HUES64 (cell line): ENCODE results near the gene SCAMP1.

Source experiments
- H3K27ac ChIP-seq: 2 replicates; pipeline ENCODE4 v1.7.0; 2013; ENCODE audit warnings: low read depth, low read length, inconsistent platforms
- H3K27me3 ChIP-seq: 2 replicates; pipeline ENCODE4 v1.6.1; 2013; ENCODE audit warnings: mild to moderate bottlenecking, low read length; ENCODE audit not compliant: insufficient read depth
- H3K36me3 ChIP-seq: 2 replicates; pipeline ENCODE4 v1.6.1; 2013; ENCODE audit warnings: mild to moderate bottlenecking, low read length; ENCODE audit not compliant: insufficient read depth
- H3K4me1 ChIP-seq: 2 replicates; pipeline ENCODE4 v1.6.1; 2013; ENCODE audit warnings: mild to moderate bottlenecking, low read length, moderate library complexity; ENCODE audit not compliant: insufficient read depth
- H3K4me3 ChIP-seq: 2 replicates; pipeline ENCODE4 v1.5.1; 2013; ENCODE audit warnings: mild to moderate bottlenecking, low read length, moderate library complexity
- H3K9ac ChIP-seq: 2 replicates; pipeline ENCODE4 v1.6.1; 2013; ENCODE audit warnings: mild to moderate bottlenecking, low read depth, low read length
- H3K9me3 ChIP-seq: 2 replicates; pipeline ENCODE4 v1.6.1; 2013; ENCODE audit warnings: low read depth, low read length; ENCODE audit not compliant: insufficient read depth
- WGBS: fragments of 150-250, 120-280 bp; methylation state at CpG from one replicate; pipeline ENCODE4 v1.1.7; 2013; ENCODE audit warnings: missing lambda C conversion rate; 5-methylcytosine and 5-hydroxymethylcytosine counted together

SCAMP1 gene

DNA sequence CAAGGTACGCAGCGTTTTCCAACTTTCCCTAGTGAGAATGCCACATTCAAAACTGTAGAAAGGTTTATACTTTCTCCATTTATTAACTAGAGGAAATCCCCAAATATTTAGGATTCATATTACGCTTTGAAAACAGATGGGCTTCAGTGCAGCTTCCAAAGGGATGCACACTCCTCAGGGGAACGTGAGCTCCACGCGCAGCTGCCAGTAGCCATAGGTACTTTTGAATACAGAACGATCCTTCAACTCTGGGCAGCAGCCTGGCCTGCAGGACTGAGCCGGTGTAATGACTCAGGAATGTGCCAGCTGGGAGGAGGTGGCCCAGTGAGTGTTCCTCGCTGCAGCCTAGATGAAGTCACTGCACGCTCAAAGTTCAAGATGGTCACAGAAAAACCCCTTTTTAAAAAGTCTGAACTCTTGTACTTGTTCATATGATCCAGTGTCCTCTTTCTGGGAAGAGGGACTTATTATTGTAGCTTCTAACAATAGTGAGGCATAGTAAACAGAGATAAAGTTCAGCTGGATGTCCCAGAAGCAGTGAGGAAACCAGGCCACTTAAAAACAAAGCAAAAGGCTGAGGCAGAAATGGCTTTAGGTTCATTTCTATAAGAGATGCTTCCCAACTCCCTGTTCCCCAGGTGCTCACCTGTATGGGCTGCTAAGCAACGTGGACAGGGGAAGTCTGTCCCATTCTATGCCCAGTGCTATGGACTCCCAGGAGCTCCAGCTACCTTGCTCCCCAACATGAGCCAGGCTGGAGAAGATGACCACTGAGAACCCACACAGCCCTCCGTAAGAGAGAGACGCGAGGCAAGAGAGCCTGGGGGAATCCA, 158.2 kb downstream of the SCAMP1 start:
- H3K4me1 ChIP-seq = peaks cover 10% of the 10 kb centered on the region
- no peak overlapping the region for H3K4me3 ChIP-seq
- H3K36me3 ChIP-seq = no peaks in the 10 kb centered on the region
- H3K9me3 ChIP-seq = no peaks in the 10 kb centered on the region
- WGBS = 74% methylated on average over 14 of the region's 14 CpGs
- no peak overlapping the region for H3K27ac ChIP-seq
- H3K27me3 ChIP-seq = no peaks in the 10 kb centered on the region
- H3K9ac ChIP-seq = no peak overlapping the region

DNA sequence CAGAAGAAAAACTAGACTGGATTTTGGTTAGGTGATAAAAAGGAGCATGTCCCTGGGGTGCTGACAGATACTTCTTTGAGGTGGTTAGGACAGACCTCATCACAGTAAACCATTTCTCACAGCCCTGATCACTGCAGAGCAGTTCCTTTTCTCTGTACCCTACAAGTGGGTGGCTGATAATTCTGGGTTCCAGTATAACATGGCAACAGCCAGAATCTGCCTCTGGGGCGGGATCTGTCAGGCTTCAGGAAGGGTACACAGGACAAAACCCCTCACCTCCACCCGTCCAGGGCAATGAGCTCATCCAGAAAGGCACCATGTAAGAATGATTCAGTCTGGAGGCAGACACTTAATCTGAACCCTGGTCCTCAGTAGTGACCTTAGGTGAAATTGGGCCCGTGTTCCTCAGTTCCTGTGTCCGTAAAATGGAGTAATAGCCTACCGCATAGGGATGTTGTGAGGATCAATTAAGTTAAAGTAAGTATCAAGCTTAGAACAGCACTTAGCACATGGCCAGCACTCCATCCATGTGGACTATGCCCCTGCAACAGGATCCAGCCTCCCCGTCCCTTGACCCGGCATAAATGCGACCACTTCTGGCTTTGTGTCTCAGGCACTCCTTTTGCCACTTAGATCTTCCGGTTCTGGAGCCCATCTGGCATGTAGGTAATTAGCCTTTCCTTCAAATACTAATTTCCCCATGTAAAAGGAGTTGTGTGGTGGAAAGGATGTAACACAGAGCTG, 159.0 kb downstream of the SCAMP1 start:
- WGBS = 91% methylated on average over 9 of the region's 9 CpGs

DNA sequence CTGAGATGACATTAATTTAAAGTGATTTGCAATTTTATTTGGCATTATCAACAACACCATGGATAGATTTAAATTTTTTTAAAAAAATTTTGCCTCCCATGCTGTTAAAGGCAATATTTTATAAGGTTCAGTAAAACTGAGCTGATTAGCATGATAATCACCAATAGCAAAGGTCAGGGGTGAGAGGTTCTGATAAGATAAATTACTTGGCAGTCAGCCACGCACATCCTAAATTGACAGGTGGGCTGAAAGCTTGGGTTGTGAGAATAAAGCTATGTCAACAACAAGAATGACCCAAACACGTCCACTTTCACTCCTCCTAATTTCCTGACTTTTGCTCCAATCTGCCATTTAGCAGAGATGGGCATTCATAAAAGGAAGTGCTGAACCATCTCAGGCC, 161.0 kb downstream of the SCAMP1 start:
- WGBS = 79% methylated on average over 2 of the region's 2 CpGs
- Histone ChIP-seq H3K27ac (no peak overlapping the region), H3K36me3 (no peaks in the 10 kb centered on the region), H3K4me3 (no peak overlapping the region), H3K9ac (no peak overlapping the region), H3K27me3 (no peaks in the 10 kb centered on the region), H3K9me3 (no peaks in the 10 kb centered on the region), H3K4me1 (peaks cover 10% of the 10 kb centered on the region)

More for the DNA sequence above, 159.0 kb downstream of the SCAMP1 start:
- no peaks in the 10 kb centered on the region for H3K9me3 ChIP-seq
- H3K9ac ChIP-seq = no peak overlapping the region
- peaks cover 10% of the 10 kb centered on the region for H3K4me1 ChIP-seq
- H3K27me3 ChIP-seq = no peaks in the 10 kb centered on the region
- H3K4me3 ChIP-seq = no peak overlapping the region
- no peak overlapping the region for H3K27ac ChIP-seq
- H3K36me3 ChIP-seq = no peaks in the 10 kb centered on the region

DNA sequence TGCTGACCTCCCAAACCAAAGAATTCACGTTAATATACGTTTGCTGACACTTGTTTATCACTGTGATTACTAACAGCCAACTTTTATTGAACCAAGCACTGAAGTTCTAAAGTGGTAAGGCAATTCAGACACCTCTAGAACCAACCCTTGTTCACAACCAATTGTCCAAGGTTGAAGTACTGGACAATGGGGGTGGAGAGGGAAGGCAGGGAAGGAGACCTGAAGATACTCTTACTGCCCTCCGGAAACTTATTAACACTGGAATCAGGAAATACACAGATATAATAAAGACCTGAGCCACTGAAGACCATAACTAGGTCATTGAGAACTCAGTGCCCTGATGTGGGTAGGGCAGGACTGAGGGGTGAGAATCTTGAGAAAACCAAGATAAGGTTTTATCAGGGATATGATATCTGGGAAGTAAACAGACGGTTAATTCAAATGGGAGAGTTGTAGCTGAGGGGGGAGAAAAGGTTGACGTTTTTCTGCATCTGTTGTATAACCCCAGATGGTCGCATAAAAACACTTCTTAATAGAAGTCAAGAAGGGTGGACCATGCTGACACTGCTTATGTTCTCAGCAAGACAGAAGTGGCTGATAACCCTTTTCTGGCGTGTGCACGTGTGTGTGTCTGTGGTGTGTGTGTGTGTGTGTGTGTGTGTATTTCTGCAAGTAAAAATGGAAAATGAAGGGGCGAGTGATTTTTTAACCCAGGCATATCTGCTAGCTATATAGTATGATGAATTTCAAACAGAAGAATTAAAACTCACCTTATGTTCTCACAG, 162.3 kb downstream of the SCAMP1 start:
- no peak overlapping the region for H3K27ac ChIP-seq
- H3K4me3 ChIP-seq = no peak overlapping the region
- H3K9ac ChIP-seq = no peak overlapping the region
- no peaks in the 10 kb centered on the region for H3K27me3 ChIP-seq
- WGBS = 88% methylated on average over 7 of the region's 9 CpGs
- peaks cover 17% of the 10 kb centered on the region for H3K4me1 ChIP-seq
- no peaks in the 10 kb centered on the region for H3K9me3 ChIP-seq
- no peaks in the 10 kb centered on the region for H3K36me3 ChIP-seq

DNA sequence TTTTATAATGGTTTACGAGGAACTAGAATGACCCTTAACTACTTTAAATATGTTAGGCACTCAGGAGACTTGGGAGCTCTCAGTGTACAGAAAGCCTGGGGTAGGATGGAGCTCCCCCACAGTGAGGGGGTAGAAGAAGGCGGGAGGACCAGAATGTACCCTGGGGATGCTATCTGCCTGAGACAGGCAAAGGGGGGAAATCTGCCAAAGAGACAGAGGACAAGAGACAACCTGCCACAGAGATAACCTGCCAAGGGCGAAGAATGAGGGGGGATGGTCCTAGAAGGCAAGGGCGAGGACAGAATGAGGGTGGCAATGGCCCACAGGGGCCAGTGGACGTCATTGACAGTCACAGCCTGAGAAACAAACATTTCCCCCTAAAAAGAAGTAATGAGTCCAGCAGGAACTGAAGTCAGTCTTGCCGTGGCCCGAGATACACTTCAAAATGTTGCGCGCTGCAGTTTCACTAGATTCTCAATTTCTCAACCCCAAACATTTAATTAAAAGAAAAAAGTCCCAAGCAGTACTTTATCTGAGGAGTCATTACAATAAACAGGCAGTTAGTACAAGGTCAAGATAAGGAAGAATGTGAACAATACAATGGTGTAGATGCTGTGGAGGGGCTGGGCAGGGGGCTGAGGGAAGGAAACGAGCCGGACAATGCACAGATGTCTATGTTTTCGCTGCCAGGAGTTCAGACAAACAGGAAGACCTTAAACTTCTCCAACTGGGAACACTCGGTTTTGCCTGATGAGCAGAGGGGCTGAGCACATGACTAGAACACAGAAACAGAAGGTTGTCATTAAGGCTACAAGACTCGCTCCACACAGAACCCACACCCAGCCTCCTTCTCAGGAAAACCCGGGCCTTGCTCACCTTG, 163.1 kb downstream of the SCAMP1 start:
- H3K9me3 ChIP-seq = no peaks in the 10 kb centered on the region
- H3K4me1 ChIP-seq = peaks cover 21% of the 10 kb centered on the region
- no peaks in the 10 kb centered on the region for H3K36me3 ChIP-seq
- no peak overlapping the region for H3K27ac ChIP-seq
- no peaks in the 10 kb centered on the region for H3K27me3 ChIP-seq
- 92% methylated on average over 14 of the region's 15 CpGs for WGBS
- H3K9ac ChIP-seq = no peak overlapping the region
- H3K4me3 ChIP-seq = no peak overlapping the region

DNA sequence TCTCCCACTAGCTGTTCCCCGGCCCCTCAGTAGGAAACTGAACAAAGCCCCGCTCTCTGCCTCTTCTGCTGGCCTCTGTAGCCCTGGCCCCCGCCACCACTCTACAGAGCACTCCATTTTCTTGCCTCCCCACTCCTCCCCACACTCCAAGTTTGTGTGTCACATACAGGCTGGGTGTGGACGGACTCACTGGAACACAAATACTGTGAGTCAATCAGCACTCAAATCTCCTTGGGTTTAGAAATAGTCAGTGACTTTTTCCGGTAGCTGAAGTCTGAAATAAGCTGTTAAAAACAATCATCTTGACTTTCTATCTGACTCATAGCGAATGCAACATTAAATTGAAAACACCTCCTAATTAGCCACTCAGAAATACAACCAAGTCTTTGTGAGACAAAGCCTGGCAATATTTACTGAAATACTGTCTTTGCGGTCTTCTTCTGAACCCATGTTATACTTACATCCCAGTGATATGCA, 165.7 kb downstream of the SCAMP1 start:
- peaks cover 16% of the 10 kb centered on the region for H3K4me1 ChIP-seq
- H3K36me3 ChIP-seq = no peaks in the 10 kb centered on the region
- no peaks in the 10 kb centered on the region for H3K9me3 ChIP-seq
- no peak overlapping the region for H3K27ac ChIP-seq
- H3K27me3 ChIP-seq = no peaks in the 10 kb centered on the region
- H3K9ac ChIP-seq = no peak overlapping the region
- WGBS = 96% methylated on average over 7 of the region's 7 CpGs
- no peak overlapping the region for H3K4me3 ChIP-seq

DNA sequence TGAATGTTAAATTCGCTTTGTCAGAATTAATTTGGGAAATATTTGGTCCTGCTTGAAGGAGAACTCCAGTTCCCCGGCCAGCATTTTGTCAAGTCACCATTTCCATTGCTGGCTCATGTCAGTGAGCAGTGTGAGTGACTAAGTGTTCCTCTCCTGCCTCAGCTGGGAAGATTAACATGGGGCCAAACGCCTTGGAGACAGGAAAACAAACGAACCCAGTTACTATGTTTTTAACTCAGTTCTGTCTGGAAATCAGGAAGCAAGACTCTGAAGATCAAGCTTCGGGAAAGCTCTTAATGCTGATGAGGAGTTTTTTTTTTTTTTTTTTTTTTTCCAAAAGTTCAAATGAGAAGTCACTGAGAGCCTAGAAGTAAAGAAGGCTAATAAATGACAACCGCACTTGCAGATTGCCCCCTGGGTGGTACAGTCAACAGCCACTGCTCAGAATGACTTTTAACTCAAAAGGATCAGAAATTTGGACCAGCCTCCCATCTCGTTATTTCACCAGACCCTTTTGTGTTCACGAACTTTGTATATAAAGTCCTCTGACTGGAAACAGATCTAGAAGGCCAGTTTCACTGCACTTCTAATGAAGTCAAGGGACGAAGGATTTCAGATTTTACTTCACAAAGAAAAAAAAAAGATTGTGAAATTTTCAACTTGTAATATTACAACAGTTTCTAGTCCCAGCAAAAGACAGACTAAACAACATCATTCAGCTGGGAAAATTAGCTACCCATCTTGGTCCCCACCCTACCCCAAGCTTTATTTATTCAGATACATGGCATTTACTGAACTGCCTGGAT, 166.8 kb downstream of the SCAMP1 start:
- peaks cover 12% of the 10 kb centered on the region for H3K4me1 ChIP-seq
- H3K27ac ChIP-seq = peak overlapping the region; percentile 30; the same call in 1 of the 2 replicates
- no peak overlapping the region for H3K4me3 ChIP-seq

DNA sequence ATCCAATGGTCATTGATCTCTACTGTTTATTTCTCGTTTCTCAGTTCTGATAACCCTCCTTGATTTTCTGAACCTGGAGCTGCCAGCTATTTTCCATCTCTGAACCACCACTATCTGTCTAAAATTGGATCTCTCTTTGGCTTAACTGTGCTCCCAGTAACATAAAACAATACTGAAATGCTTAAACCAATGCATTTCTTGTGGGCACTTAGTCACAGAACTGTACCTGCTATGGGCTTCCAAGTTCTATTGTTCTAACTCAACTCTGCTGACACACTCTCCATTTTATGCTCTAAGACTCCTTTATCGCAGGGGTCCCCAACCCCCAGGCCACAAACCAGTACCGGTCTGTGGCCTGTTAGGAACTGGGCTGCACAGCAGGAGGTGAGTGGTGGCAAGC, 167.5 kb downstream of the SCAMP1 start:
- Histone ChIP-seq H3K27ac (peak overlapping the region; percentile 30; the same call in 1 of the 2 replicates), H3K4me1 (peaks cover 12% of the 10 kb centered on the region), H3K36me3 (no peaks in the 10 kb centered on the region), H3K4me3 (no peak overlapping the region), H3K9me3 (no peaks in the 10 kb centered on the region), H3K9ac (no peak overlapping the region), H3K27me3 (no peaks in the 10 kb centered on the region)
- WGBS = 84% methylated on average over 3 of the region's 3 CpGs

More for the DNA sequence above, 166.8 kb downstream of the SCAMP1 start:
- Histone ChIP-seq H3K9me3 (no peaks in the 10 kb centered on the region), H3K36me3 (no peaks in the 10 kb centered on the region), H3K9ac (no peak overlapping the region), H3K27me3 (no peaks in the 10 kb centered on the region)
- 62% methylated on average over 9 of the region's 9 CpGs for WGBS
